ENCODE measurements around the gene UBE4B.

DNA sequence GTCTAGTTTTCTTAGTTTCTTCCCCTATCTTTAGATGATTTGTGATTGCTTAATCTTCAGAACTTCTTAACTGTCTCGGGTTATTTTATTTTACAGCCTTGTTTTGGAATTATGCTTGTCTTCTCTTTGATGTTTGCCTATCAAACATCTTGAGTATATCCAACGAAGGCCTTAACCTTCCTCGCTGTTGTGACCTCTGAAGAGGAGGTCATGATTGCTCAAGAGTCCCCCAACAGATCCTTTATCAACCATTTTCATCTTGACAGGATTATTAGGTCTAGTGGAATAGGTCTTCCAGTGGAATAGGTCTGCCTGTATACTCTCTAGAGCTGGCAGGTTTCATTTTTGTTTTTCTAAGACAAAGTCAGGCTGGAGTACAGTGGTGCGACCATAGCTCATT lies 45.7 kb downstream of the UBE4B start:
- TF ChIP-seq, protein P1, sequence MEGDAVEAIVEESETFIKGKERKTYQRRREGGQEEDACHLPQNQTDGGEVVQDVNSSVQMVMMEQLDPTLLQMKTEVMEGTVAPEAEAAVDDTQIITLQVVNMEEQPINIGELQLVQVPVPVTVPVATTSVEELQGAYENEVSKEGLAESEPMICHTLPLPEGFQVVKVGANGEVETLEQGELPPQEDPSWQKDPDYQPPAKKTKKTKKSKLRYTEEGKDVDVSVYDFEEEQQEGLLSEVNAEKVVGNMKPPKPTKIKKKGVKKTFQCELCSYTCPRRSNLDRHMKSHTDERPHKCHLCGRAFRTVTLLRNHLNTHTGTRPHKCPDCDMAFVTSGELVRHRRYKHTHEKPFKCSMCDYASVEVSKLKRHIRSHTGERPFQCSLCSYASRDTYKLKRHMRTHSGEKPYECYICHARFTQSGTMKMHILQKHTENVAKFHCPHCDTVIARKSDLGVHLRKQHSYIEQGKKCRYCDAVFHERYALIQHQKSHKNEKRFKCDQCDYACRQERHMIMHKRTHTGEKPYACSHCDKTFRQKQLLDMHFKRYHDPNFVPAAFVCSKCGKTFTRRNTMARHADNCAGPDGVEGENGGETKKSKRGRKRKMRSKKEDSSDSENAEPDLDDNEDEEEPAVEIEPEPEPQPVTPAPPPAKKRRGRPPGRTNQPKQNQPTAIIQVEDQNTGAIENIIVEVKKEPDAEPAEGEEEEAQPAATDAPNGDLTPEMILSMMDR (IDR thresholded peaks at IDR 0.05 in 8 of 11, conservative IDR thresholded peaks at IDR 0.05 in 3 of 11), result no peak
- no peak for TF ChIP-seq POLR2A (IDR thresholded peaks at IDR 0.05)

All from spleen (tissue), 7 donors.